DMS 273 (cell line): ENCODE data around the gene LYZL1.
A peak's percentile ranks its signal among the peaks of the same experiment; 100 is the strongest.
"Not testable (repeated sequence)": the region's sequence is repeated elsewhere in the genome, so short reads cannot be mapped to it uniquely, and the experiment has no call there.

Experiments
- DNase-seq: peaks from one replicate; lab custom pipeline; 2025; ENCODE audit not compliant: unreplicated experiment; lab: John Stamatoyannopoulos, UW

The LYZL1 gene

GRCh38 chr10:29259498-29259897 lies 29.4 kb upstream of the LYZL1 start:
- DNase-seq: no peak

GRCh38 chr10:29263506-29263905 lies 25.4 kb upstream of the LYZL1 start:
- no peak for DNase-seq

- no peak for DNase-seq
Observed at GRCh38 chr10:29265210-29265768, 23.6 kb upstream of the LYZL1 start.

- DNase-seq: no peak
Observed at GRCh38 chr10:29266641-29267040, 22.2 kb upstream of the LYZL1 start.

- no peak for DNase-seq
Observed at GRCh38 chr10:29268011-29268410, 20.9 kb upstream of the LYZL1 start.

GRCh38 chr10:29269486-29269885 lies 19.4 kb upstream of the LYZL1 start:
- no peak for DNase-seq

- no peak for DNase-seq
Observed at GRCh38 chr10:29270883-29271282, 18.0 kb upstream of the LYZL1 start.

GRCh38 chr10:29271877-29272276 lies 17.0 kb upstream of the LYZL1 start:
- DNase-seq: no peak

GRCh38 chr10:29273478-29273877 lies 15.4 kb upstream of the LYZL1 start:
- DNase-seq: no peak

- DNase-seq: no peak
Observed at GRCh38 chr10:29276251-29276850, 12.5 kb upstream of the LYZL1 start.

- DNase-seq: no peak
Observed at GRCh38 chr10:29277296-29277695, 11.6 kb upstream of the LYZL1 start.

- DNase-seq: no peak
Observed at GRCh38 chr10:29279779-29280487, 8.9 kb upstream of the LYZL1 start.

- no peak for DNase-seq
Observed at GRCh38 chr10:29280488-29280840, 8.4 kb upstream of the LYZL1 start.

GRCh38 chr10:29285624-29286051 lies 3.2 kb upstream of the LYZL1 start:
- DNase-seq: no peak

GRCh38 chr10:29287635-29288034 lies 1.2 kb upstream of the LYZL1 start:
- DNase-seq: no peak

GRCh38 chr10:29291561-29291960 lies 2.7 kb downstream of the LYZL1 start:
- DNase-seq: not testable (repeated sequence)

GRCh38 chr10:29292406-29292805 lies 3.5 kb downstream of the LYZL1 start:
- not testable (repeated sequence) for DNase-seq

- no peak for DNase-seq
Observed at GRCh38 chr10:29295813-29296212, 6.9 kb downstream of the LYZL1 start.

- no peak for DNase-seq
Observed at GRCh38 chr10:29297678-29298077, 8.8 kb downstream of the LYZL1 start.

GRCh38 chr10:29301359-29301910 lies 12.6 kb downstream of the LYZL1 start:
- DNase-seq: no peak

- no peak for DNase-seq
Observed at GRCh38 chr10:29302499-29302898, 13.6 kb downstream of the LYZL1 start.

GRCh38 chr10:29304264-29304994 lies 15.6 kb downstream of the LYZL1 start:
- DNase-seq: peak; percentile 79
